Measurements from ENCODE around the gene FADS6.

- no peak for TF ChIP-seq POLR2A (IDR thresholded peaks at IDR 0.05)
- TF ChIP-seq CTCF (IDR thresholded peaks at IDR 0.05) = no peak
These were observed 44.6 kb downstream of the FADS6 start for GRCh38 chr17:74848656-74849399.

All from prostate gland (tissue), 2 donors.